Right renal pelvis (tissue), 4 donors: ENCODE data around the gene HNRNPA2B1. TPM values are rescaled to one million over a fixed set of nuclear protein-coding genes. Genes with fewer than 3 reads are reported as not detected.
"Not testable (repeated sequence)": the region's sequence is repeated elsewhere in the genome, so short reads cannot be mapped to it uniquely, and the experiment has no call there.

Source experiments
- DNase-seq, 4 donors: peaks; one replicate each; pipeline ENCODE4 v3.0.0-alpha.2; 2013; ENCODE audit warnings: low read depth in 4 of 4, low spot score in 3 of 4, missing footprints in 1 of 4
- polyA plus RNA-seq, 4 donors: library from polyadenylated mRNA; unstranded; fragments of 120-200 nt; gene quantifications; one replicate each; pipeline ENCODE4 v1.2.1, GENCODE V29; 2013; ENCODE audit not compliant: insufficient read length in 4 of 4

Gene HNRNPA2B1
- polyA plus RNA-seq, 4 donors = 1,374 to 1,607 (median 1,513) TPM

- DNase-seq = no peak
Observed at GRCh38 chr7:26185844-26186180, 14.7 kb downstream of the HNRNPA2B1 start.

GRCh38 chr7:26185131-26185843 lies 15.3 kb downstream of the HNRNPA2B1 start:
- DNase-seq = no peak

- DNase-seq = not testable (repeated sequence)
Observed at GRCh38 chr7:26184281-26185101, 16.1 kb downstream of the HNRNPA2B1 start.

- no peak for DNase-seq
Observed at GRCh38 chr7:26183545-26184280, 16.8 kb downstream of the HNRNPA2B1 start.

- DNase-seq = no peak
Observed at GRCh38 chr7:26182706-26183105, 17.8 kb downstream of the HNRNPA2B1 start.

- DNase-seq = no peak
Observed at GRCh38 chr7:26182283-26182682, 18.3 kb downstream of the HNRNPA2B1 start.

GRCh38 chr7:26181474-26182227 lies 18.9 kb downstream of the HNRNPA2B1 start:
- DNase-seq = no peak

GRCh38 chr7:26180792-26181198 lies 19.8 kb downstream of the HNRNPA2B1 start:
- no peak for DNase-seq

- no peak for DNase-seq
Observed at GRCh38 chr7:26179826-26180497, 20.6 kb downstream of the HNRNPA2B1 start.

- DNase-seq = no peak
Observed at GRCh38 chr7:26179422-26179821, 21.1 kb downstream of the HNRNPA2B1 start.

GRCh38 chr7:26178272-26178960 lies 22.1 kb downstream of the HNRNPA2B1 start:
- no peak for DNase-seq

GRCh38 chr7:26177269-26177668 lies 23.3 kb downstream of the HNRNPA2B1 start:
- DNase-seq = not testable (repeated sequence)

GRCh38 chr7:26176696-26177095 lies 23.9 kb downstream of the HNRNPA2B1 start:
- not testable (repeated sequence) for DNase-seq

- not testable (repeated sequence) for DNase-seq
Observed at GRCh38 chr7:26175903-26176302, 24.6 kb downstream of the HNRNPA2B1 start.

GRCh38 chr7:26172048-26172447 lies 28.5 kb downstream of the HNRNPA2B1 start:
- no peak for DNase-seq

GRCh38 chr7:26171601-26172000 lies 28.9 kb downstream of the HNRNPA2B1 start:
- DNase-seq = no peak

- no peak for DNase-seq
Observed at GRCh38 chr7:26170663-26171062, 29.9 kb downstream of the HNRNPA2B1 start.

GRCh38 chr7:26169271-26169670 lies 31.3 kb downstream of the HNRNPA2B1 start:
- no peak for DNase-seq

- DNase-seq = no peak
Observed at GRCh38 chr7:26168458-26169023, 32.0 kb downstream of the HNRNPA2B1 start.
